ENCODE data around the gene CRIP1.
A peak's percentile ranks its signal among the peaks of the same experiment; 100 is the strongest.

CRIP1 gene

GRCh38 chr14:105471297-105471821, 15.3 kb upstream of the CRIP1 start:
- DNase-seq: no peak

- DNase-seq: no peak
These were observed 14.7 kb upstream of the CRIP1 start for GRCh38 chr14:105471823-105472485.

GRCh38 chr14:105472486-105472991, 14.1 kb upstream of the CRIP1 start:
- DNase-seq: no peak

GRCh38 chr14:105473033-105473676, 13.5 kb upstream of the CRIP1 start:
- peak; percentile 71 for DNase-seq

GRCh38 chr14:105473677-105474482, 12.8 kb upstream of the CRIP1 start:
- DNase-seq: peak; percentile 82

- DNase-seq: peak; percentile 66
These were observed 12.0 kb upstream of the CRIP1 start, which contains the start of gene CRIP2 for GRCh38 chr14:105474483-105475268. TSS of gene CRIP2 (plus strand) at chr14:105474821. CDS start at chr14:105474863, 42 bp downstream.

- peak; percentile 54 for DNase-seq
These were observed 11.2 kb upstream of the CRIP1 start for GRCh38 chr14:105475269-105476096.

- no peak for DNase-seq
These were observed 10.4 kb upstream of the CRIP1 start for GRCh38 chr14:105476097-105476830.

- DNase-seq: no peak
These were observed 9.6 kb upstream of the CRIP1 start for GRCh38 chr14:105476831-105477659.

GRCh38 chr14:105477660-105478397, 8.9 kb upstream of the CRIP1 start:
- no peak for DNase-seq

GRCh38 chr14:105478398-105479251, 8.1 kb upstream of the CRIP1 start:
- no peak for DNase-seq

- DNase-seq: peak; percentile 20
These were observed 7.1 kb upstream of the CRIP1 start for GRCh38 chr14:105479431-105480158.

- DNase-seq: no peak
These were observed 6.4 kb upstream of the CRIP1 start for GRCh38 chr14:105480199-105480746.

- DNase-seq: peak; percentile 95
These were observed 5.6 kb upstream of the CRIP1 start for GRCh38 chr14:105480807-105481801.

- DNase-seq: peak; percentile 93
These were observed 4.7 kb upstream of the CRIP1 start for GRCh38 chr14:105481886-105482457.
